H9 (cell line): ENCODE results near the gene RAB30. TPM values are rescaled to one million over a fixed set of nuclear protein-coding genes. Genes with fewer than 3 reads are reported as not detected.

Source experiments
- DNase-seq: peaks from one replicate; pipeline ENCODE4 v3.0.0-alpha.2; 2017
- H2AFZ ChIP-seq: one replicate; pipeline ENCODE4 v1.6.1; 2013; ENCODE audit warnings: mild to moderate bottlenecking, low read length, control low read depth, moderate library complexity
- H2AK5ac ChIP-seq: 2 replicates; pipeline ENCODE4 v1.6.1; 2013; ENCODE audit warnings: low read length, control low read depth, mixed read lengths; ENCODE audit not compliant: insufficient read length
- H2BK120ac ChIP-seq: one replicate; pipeline ENCODE4 v1.6.1; 2013; ENCODE audit warnings: low read depth, mild to moderate bottlenecking, low read length, control low read depth, inconsistent platforms; ENCODE audit not compliant: poor library complexity, severe bottlenecking
- H2BK12ac ChIP-seq: 2 replicates; pipeline ENCODE4 v1.6.1; 2013; ENCODE audit warnings: low read length, control low read depth, mixed read lengths, low read depth; ENCODE audit not compliant: insufficient read length
- H2BK15ac ChIP-seq: 2 replicates; pipeline ENCODE4 v1.6.1; 2013; ENCODE audit warnings: low read depth, low read length, control low read depth
- H2BK20ac ChIP-seq: one replicate; pipeline ENCODE4 v1.6.1; 2013; ENCODE audit warnings: low read depth, mild to moderate bottlenecking, low read length, control low read depth, inconsistent platforms; ENCODE audit not compliant: poor library complexity, severe bottlenecking
- H2BK5ac ChIP-seq: 2 replicates; pipeline ENCODE4 v1.6.1; 2013; ENCODE audit warnings: low read length, control low read depth, mixed read lengths; ENCODE audit not compliant: insufficient read length
- H3K14ac ChIP-seq: 2 replicates; pipeline ENCODE4 v1.6.1; 2013; ENCODE audit warnings: low read length, control low read depth; ENCODE audit not compliant: insufficient read depth
- H3K18ac ChIP-seq: 2 replicates; pipeline ENCODE4 v1.6.1; 2013; ENCODE audit warnings: low read depth, mild to moderate bottlenecking, mixed read lengths, low read length, control low read depth; ENCODE audit not compliant: insufficient read length
- H3K23ac ChIP-seq: 2 replicates; pipeline ENCODE4 v1.6.1; 2013; ENCODE audit warnings: low read length, control low read depth, mixed read lengths, low read depth; ENCODE audit not compliant: insufficient read length
- H3K23me2 ChIP-seq: 2 replicates; pipeline ENCODE4 v1.6.1; 2013; ENCODE audit warnings: low read depth, mild to moderate bottlenecking, mixed read lengths, low read length, control low read depth; ENCODE audit not compliant: insufficient read length, poor library complexity, severe bottlenecking
- H3K27ac ChIP-seq: 2 replicates; pipeline ENCODE4 v1.5.1; 2013; ENCODE audit warnings: low read length, control low read depth, mixed read lengths, low read depth; ENCODE audit not compliant: insufficient read length
- H3K27me3 ChIP-seq: 2 replicates; pipeline ENCODE4 v1.6.1; 2013; ENCODE audit warnings: low read length, control low read depth, inconsistent platforms; ENCODE audit not compliant: insufficient read depth
- H3K4ac ChIP-seq: 2 replicates; pipeline ENCODE4 v1.6.1; 2013; ENCODE audit warnings: low read depth, mild to moderate bottlenecking, control low read depth, inconsistent platforms, low read length, moderate library complexity
- H3K4me1 ChIP-seq: 2 replicates; pipeline ENCODE4 v1.6.1; 2013; ENCODE audit warnings: low read length, control low read depth, inconsistent platforms; ENCODE audit not compliant: insufficient read depth
- H3K4me2 ChIP-seq: 2 replicates; pipeline ENCODE4 v1.6.1; 2013; ENCODE audit warnings: low read length, control low read depth, mixed read lengths; ENCODE audit not compliant: insufficient read length, insufficient read depth
- H3K56ac ChIP-seq: 2 replicates; pipeline ENCODE4 v1.6.1; 2013; ENCODE audit warnings: low read depth, mild to moderate bottlenecking, mixed read lengths, low read length, control low read depth; ENCODE audit not compliant: insufficient read length
- H3K79me1 ChIP-seq: 2 replicates; pipeline ENCODE4 v1.6.1; 2013; ENCODE audit warnings: low read depth, mild to moderate bottlenecking, moderate library complexity, low read length, control low read depth, inconsistent platforms; ENCODE audit not compliant: insufficient read depth, poor library complexity, severe bottlenecking
- H3K79me2 ChIP-seq: 2 replicates; pipeline ENCODE4 v1.6.1; 2013; ENCODE audit warnings: low read length, control low read depth, inconsistent platforms; ENCODE audit not compliant: insufficient read depth
- H3K9ac ChIP-seq: 2 replicates; pipeline ENCODE4 v1.6.1; 2013; ENCODE audit warnings: low read length, control low read depth, mixed read lengths; ENCODE audit not compliant: insufficient read length; ENCODE audit errors: extremely low read depth
- H3K9me3 ChIP-seq: one replicate; pipeline ENCODE4 v1.6.1; 2013; ENCODE audit warnings: low read depth, low read length, inconsistent platforms; ENCODE audit not compliant: control insufficient read depth
- H3T11ph ChIP-seq: one replicate; pipeline ENCODE4 v1.6.1; 2013; ENCODE audit warnings: mild to moderate bottlenecking, low read length, control low read depth, inconsistent platforms
- H4K20me1 ChIP-seq: one replicate; pipeline ENCODE4 v1.6.1; 2013; ENCODE audit not compliant: control insufficient read depth, insufficient read length, insufficient read depth
- H4K5ac ChIP-seq: 2 replicates; pipeline ENCODE4 v1.6.1; 2013; ENCODE audit warnings: low read depth, mild to moderate bottlenecking, mixed read lengths, low read length, control low read depth; ENCODE audit not compliant: insufficient read length
- H4K8ac ChIP-seq: replicated peaks from 2 replicates; pipeline ENCODE4 v1.6.1; 2013; ENCODE audit warnings: low read length, control low read depth, mixed read lengths, low read depth; ENCODE audit not compliant: insufficient read length
- H4K91ac ChIP-seq: 2 replicates; pipeline ENCODE4 v1.6.1; 2013; ENCODE audit warnings: low read depth, mild to moderate bottlenecking, moderate library complexity, mixed read lengths, low read length, control low read depth; ENCODE audit not compliant: insufficient read length
- H3K27ac Mint-ChIP-seq, 3 experiments: 2 replicates in 2 of 3; 3 replicates in 1 of 3; pipeline ENCODE4 v1.8.0; 2020 to 2021; ENCODE audit warnings: mixed read lengths in 3 of 3, mild to moderate bottlenecking in 1 of 3, moderate library complexity in 1 of 3
- H3K27me3 Mint-ChIP-seq: 2 replicates; pipeline ENCODE4 v1.8.0; 2021; ENCODE audit warnings: low read depth, mild to moderate bottlenecking, moderate library complexity, mixed read lengths
- H3K36me3 Mint-ChIP-seq, 3 experiments: 2 replicates in 2 of 3; 3 replicates in 1 of 3; pipeline ENCODE4 v1.8.0; 2020 to 2021; ENCODE audit warnings: low read depth in 3 of 3, mixed read lengths in 3 of 3; ENCODE audit not compliant: insufficient read depth in 1 of 3
- H3K4me1 Mint-ChIP-seq, 2 experiments: 2 replicates each; pipeline ENCODE4 v1.8.0; 2020; ENCODE audit warnings: mixed read lengths in 2 of 2
- H3K4me3 Mint-ChIP-seq, 2 experiments: 2 replicates in 1 of 2; 3 replicates in 1 of 2; pipeline ENCODE4 v1.8.0; 2020 to 2021; ENCODE audit warnings: mild to moderate bottlenecking in 2 of 2, mixed read lengths in 2 of 2, moderate library complexity in 1 of 2
- H3K9me3 Mint-ChIP-seq, 2 experiments: 2 replicates in 1 of 2; 3 replicates in 1 of 2; pipeline ENCODE4 v1.8.0; 2020; ENCODE audit warnings: mild to moderate bottlenecking in 2 of 2, mixed read lengths in 2 of 2, moderate library complexity in 1 of 2
- WGBS: extraction: QIAGEN DNeasy Blood & Tissue Kit; methylation state at CpG from one replicate; pipeline ENCODE4 v1.1.7; 2013; ENCODE audit warnings: missing lambda C conversion rate, low lambda C conversion rate, mixed read lengths; ENCODE audit not compliant: insufficient read length; ENCODE audit errors: extremely low coverage; 5-methylcytosine and 5-hydroxymethylcytosine counted together
- total RNA-seq: library from RNA; stranded (reverse); gene quantifications from 2 replicates; pipeline ENCODE4 v1.2.1, GENCODE V29; 2021
- TF ChIP-seq, protein P1 (sequence below): fragments of 200-600 bp; sonication (generic); conservative IDR thresholded peaks from 3 replicates; pipeline ENCODE4 v1.8.0; 2021; ENCODE audit warnings: antibody characterized with exemption, mild to moderate bottlenecking

Gene RAB30
- total RNA-seq, 1 experiment from 2014 or later, result 4.8 TPM

DNA sequence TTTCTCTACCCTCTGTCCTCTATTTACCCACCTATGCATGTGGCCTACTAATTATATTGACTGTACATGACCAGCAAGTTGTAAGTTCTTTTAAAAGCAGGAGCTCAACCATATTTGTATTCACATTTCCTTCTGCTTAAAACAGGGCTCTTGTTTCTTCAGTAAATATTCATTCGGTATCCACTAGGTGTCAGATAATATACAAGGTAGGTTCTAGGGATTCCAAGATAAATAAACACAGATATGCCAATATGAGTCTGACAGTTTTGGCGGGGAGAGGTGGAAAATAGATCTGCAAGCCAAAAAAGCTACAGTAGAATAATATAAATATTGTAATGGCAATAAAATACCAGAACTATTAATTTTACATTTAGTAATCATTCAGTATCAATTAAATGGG lies 15.3 kb upstream of the RAB30 start:
- no peak overlapping the region for H3K23ac ChIP-seq
- no peak overlapping the region for H2BK20ac ChIP-seq
- no peak overlapping the region for H4K91ac ChIP-seq
- H4K8ac ChIP-seq, result no peak overlapping the region
- TF ChIP-seq, protein P1, sequence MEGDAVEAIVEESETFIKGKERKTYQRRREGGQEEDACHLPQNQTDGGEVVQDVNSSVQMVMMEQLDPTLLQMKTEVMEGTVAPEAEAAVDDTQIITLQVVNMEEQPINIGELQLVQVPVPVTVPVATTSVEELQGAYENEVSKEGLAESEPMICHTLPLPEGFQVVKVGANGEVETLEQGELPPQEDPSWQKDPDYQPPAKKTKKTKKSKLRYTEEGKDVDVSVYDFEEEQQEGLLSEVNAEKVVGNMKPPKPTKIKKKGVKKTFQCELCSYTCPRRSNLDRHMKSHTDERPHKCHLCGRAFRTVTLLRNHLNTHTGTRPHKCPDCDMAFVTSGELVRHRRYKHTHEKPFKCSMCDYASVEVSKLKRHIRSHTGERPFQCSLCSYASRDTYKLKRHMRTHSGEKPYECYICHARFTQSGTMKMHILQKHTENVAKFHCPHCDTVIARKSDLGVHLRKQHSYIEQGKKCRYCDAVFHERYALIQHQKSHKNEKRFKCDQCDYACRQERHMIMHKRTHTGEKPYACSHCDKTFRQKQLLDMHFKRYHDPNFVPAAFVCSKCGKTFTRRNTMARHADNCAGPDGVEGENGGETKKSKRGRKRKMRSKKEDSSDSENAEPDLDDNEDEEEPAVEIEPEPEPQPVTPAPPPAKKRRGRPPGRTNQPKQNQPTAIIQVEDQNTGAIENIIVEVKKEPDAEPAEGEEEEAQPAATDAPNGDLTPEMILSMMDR, result peak; percentile 31; the same call in 1 of the 3 replicates
- Mint-ChIP-seq H3K9me3 (no peaks in the 10 kb centered on the region), H3K4me3 (no peak overlapping the region), H3K4me1 (peaks cover 0 to 3% of the 10 kb centered on the region in 2 experiments; a peak in 1 of 4 replicates), H3K36me3 (peaks cover 0 to 2% (median 0%) of the 10 kb centered on the region in 3 experiments; a peak in 2 of 7 replicates), H3K27ac (no peak overlapping the region), H3K27me3 (peaks cover 2% of the 10 kb centered on the region; the same call in 1 of the 2 replicates)
- H2BK5ac ChIP-seq, result no peak overlapping the region
- H3K4ac ChIP-seq, result no peak overlapping the region
- H3K4me1 ChIP-seq, result no peaks in the 10 kb centered on the region
- no CpG with 5 or more reads among the region's 2 CpGs for WGBS
- H3K56ac ChIP-seq, result no peak overlapping the region
- no peak overlapping the region for H3K27ac ChIP-seq
- H2BK120ac ChIP-seq, result no peak overlapping the region
- H3K79me2 ChIP-seq, result no peaks in the 10 kb centered on the region
- H3K9ac ChIP-seq, result no peak overlapping the region
- H3K14ac ChIP-seq, result no peak overlapping the region
- no peak overlapping the region for H3T11ph ChIP-seq
- no peak overlapping the region for H3K4me2 ChIP-seq
- H4K5ac ChIP-seq, result no peak overlapping the region
- no peaks in the 10 kb centered on the region for H3K9me3 ChIP-seq
- no peak overlapping the region for H2AFZ ChIP-seq
- no peak for DNase-seq
- no peaks in the 10 kb centered on the region for H4K20me1 ChIP-seq
- H2AK5ac ChIP-seq, result no peak overlapping the region
- no peak overlapping the region for H2BK15ac ChIP-seq
- no peaks in the 10 kb centered on the region for H3K79me1 ChIP-seq
- H3K27me3 ChIP-seq, result no peaks in the 10 kb centered on the region
- no peak overlapping the region for H2BK12ac ChIP-seq
- no peaks in the 10 kb centered on the region for H3K23me2 ChIP-seq
- no peak overlapping the region for H3K18ac ChIP-seq
